Measurements from ENCODE around the gene SLC12A4. TPM values are rescaled to one million over a fixed set of nuclear protein-coding genes. Genes with fewer than 3 reads are reported as not detected.

SLC12A4 gene
- total and polyA plus RNA-seq, 2 of the 13 experiments (the other 11 are each of a cell fraction or from before 2014, with no cell fraction given), result 65.1 to 84.3 TPM

DNA sequence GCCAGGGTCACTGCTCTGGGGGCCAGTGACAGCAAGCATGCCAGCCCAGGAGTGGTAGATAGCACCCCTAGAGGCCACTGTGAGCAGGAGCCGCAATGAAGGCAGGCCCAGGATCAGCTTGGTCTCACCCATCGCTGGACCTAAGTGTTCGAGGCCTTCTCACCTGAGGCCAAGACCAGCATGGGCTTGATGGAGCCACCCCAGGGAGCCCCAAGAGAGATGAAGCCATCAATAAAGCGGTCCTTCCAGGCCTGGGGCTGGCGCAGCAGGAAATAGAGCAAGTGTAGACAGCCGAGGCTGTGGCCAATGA is 26.3 kb downstream of the SLC12A4 start (continued):
- TF ChIP-seq, protein P1, sequence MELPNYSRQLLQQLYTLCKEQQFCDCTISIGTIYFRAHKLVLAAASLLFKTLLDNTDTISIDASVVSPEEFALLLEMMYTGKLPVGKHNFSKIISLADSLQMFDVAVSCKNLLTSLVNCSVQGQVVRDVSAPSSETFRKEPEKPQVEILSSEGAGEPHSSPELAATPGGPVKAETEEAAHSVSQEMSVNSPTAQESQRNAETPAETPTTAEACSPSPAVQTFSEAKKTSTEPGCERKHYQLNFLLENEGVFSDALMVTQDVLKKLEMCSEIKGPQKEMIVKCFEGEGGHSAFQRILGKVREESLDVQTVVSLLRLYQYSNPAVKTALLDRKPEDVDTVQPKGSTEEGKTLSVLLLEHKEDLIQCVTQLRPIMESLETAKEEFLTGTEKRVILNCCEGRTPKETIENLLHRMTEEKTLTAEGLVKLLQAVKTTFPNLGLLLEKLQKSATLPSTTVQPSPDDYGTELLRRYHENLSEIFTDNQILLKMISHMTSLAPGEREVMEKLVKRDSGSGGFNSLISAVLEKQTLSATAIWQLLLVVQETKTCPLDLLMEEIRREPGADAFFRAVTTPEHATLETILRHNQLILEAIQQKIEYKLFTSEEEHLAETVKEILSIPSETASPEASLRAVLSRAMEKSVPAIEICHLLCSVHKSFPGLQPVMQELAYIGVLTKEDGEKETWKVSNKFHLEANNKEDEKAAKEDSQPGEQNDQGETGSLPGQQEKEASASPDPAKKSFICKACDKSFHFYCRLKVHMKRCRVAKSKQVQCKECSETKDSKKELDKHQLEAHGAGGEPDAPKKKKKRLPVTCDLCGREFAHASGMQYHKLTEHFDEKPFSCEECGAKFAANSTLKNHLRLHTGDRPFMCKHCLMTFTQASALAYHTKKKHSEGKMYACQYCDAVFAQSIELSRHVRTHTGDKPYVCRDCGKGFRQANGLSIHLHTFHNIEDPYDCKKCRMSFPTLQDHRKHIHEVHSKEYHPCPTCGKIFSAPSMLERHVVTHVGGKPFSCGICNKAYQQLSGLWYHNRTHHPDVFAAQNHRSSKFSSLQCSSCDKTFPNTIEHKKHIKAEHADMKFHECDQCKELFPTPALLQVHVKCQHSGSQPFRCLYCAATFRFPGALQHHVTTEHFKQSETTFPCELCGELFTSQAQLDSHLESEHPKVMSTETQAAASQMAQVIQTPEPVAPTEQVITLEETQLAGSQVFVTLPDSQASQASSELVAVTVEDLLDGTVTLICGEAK (IDR thresholded peaks at IDR 0.05), result no peak
- TF ChIP-seq, protein P1 (CRISPR knock-in tag; IDR thresholded peaks at IDR 0.05), result no peak; the same call in 1 of the 2 replicates
- TF ChIP-seq ZNF777 (CRISPR knock-in tag; IDR thresholded peaks at IDR 0.05) (0 out of 2 replicates have a peak, but pooled peaks have one; percentile 15), EED (CRISPR knock-in tag; IDR thresholded peaks at IDR 0.05) (0 out of 2 replicates have a peak, but pooled peaks have one; percentile 24), ZNF792 (CRISPR knock-in tag; IDR thresholded peaks at IDR 0.05) (no peak), GABPA (IDR thresholded peaks at IDR 0.05; ENCODE audit: low read depth, low read length) (no peak), GABPA (CRISPR knock-in tag; IDR thresholded peaks at IDR 0.05; ENCODE audit: low read depth) (no peak), MATR3 (CRISPR knock-in tag; IDR thresholded peaks at IDR 0.05) (no peak), TGIF2 (CRISPR knock-in tag; IDR thresholded peaks at IDR 0.05) (no peak), SMAD9 (CRISPR knock-in tag; IDR thresholded peaks at IDR 0.05) (no peak), ZNF776 (CRISPR knock-in tag; IDR thresholded peaks at IDR 0.05) (no peak), HDAC1 (CRISPR knock-in tag; IDR thresholded peaks at IDR 0.05) (no peak)
